Neutrophil (primary cell): ENCODE data around the gene PCDH12.
A peak's percentile ranks its signal among the peaks of the same experiment; 100 is the strongest.

Experiments
- H3K27ac ChIP-seq: fragments of 200-600 bp; sonication (generic); 2 replicates; pipeline ENCODE4 v1.5.1; 2016; ENCODE audit warnings: mild to moderate bottlenecking, moderate library complexity
- H3K27me3 ChIP-seq: fragments of 200-600 bp; sonication (generic); 2 replicates; pipeline ENCODE4 v1.6.0; 2016; ENCODE audit warnings: mild to moderate bottlenecking
- H3K36me3 ChIP-seq: fragments of 200-600 bp; sonication (generic); 2 replicates; pipeline ENCODE4 v1.5.1; 2017
- H3K4me1 ChIP-seq, 2 experiments: fragments of 200-600 bp in 1 of 2; sonication (generic) in 1 of 2; 1 replicate in 1 of 2; 2 replicates in 1 of 2; pipeline versions ENCODE4 v1.5.1 to v1.6.1; 2013 to 2016; ENCODE audit warnings: low read depth in 1 of 2, low read length in 1 of 2, mild to moderate bottlenecking in 1 of 2, moderate library complexity in 1 of 2; ENCODE audit not compliant: control insufficient read depth in 1 of 2, insufficient read depth in 1 of 2
- H3K4me3 ChIP-seq, 2 experiments: fragments of 200-600 bp in 1 of 2; sonication (generic) in 1 of 2; 1 replicate in 1 of 2; 2 replicates in 1 of 2; pipeline ENCODE4 v1.5.1; 2013 to 2016; ENCODE audit warnings: low read depth in 1 of 2, low read length in 1 of 2, mild to moderate bottlenecking in 1 of 2, moderate library complexity in 1 of 2
- H3K9me3 ChIP-seq: fragments of 200-600 bp; sonication (generic); 2 replicates; pipeline ENCODE4 v1.5.1; 2016
- TF ChIP-seq, protein P1 (sequence below): fragments of 200-600 bp; sonication (generic); IDR thresholded peaks from 2 replicates; pipeline ENCODE4 v1.5.1; 2016; ENCODE audit warnings: antibody characterized with exemption

Gene PCDH12

DNA sequence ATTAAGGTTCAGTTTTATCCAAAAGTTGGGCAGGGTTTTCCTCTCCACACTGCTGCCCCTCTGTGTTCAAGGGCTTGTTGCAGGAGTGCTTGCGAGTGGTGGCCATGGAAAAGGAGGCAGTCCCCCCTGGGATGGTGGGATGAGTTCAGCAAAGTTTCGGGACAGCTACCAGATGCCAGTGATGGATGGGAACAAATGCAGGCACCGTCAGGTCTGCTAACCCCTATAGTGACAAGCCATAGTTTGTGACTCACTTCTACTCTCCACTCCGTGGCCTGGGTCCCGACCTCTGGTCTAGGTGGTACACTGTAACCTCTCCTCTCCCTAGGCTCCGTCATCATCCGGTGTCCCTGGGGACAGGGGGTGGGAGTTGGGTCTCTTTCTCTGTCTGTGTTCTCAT lies 7.1 kb upstream of the PCDH12 start:
- no peak overlapping the region for H3K4me3 ChIP-seq

DNA sequence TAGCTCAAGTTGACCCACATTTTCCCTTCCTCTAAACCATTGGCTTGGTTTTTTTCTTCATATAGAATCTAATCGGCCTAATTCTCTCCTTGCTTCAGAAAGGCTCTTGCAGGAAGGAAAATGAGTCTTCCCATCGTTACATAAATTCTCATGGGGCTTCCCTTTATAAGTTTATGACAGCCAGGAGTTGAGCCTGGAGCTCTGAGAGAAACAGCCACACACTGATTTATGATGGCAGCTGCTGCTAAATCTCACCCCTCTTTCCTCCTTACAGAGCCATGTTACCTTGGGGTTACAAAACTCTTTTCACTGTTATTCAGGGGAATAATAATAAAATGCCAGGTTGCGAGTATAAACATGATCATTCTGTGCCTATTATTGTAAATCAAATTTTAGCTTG lies 5.7 kb upstream of the PCDH12 start:
- Histone ChIP-seq H3K4me1 (peaks cover 9 to 18% of the 10 kb centered on the region in 2 experiments), H3K27me3 (no peaks in the 10 kb centered on the region), H3K4me3 (no peak overlapping the region), H3K36me3 (no peaks in the 10 kb centered on the region), H3K27ac (no peak overlapping the region), H3K9me3 (no peaks in the 10 kb centered on the region)
- TF ChIP-seq, protein P1, sequence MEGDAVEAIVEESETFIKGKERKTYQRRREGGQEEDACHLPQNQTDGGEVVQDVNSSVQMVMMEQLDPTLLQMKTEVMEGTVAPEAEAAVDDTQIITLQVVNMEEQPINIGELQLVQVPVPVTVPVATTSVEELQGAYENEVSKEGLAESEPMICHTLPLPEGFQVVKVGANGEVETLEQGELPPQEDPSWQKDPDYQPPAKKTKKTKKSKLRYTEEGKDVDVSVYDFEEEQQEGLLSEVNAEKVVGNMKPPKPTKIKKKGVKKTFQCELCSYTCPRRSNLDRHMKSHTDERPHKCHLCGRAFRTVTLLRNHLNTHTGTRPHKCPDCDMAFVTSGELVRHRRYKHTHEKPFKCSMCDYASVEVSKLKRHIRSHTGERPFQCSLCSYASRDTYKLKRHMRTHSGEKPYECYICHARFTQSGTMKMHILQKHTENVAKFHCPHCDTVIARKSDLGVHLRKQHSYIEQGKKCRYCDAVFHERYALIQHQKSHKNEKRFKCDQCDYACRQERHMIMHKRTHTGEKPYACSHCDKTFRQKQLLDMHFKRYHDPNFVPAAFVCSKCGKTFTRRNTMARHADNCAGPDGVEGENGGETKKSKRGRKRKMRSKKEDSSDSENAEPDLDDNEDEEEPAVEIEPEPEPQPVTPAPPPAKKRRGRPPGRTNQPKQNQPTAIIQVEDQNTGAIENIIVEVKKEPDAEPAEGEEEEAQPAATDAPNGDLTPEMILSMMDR = no peak

More for the DNA sequence above, 7.1 kb upstream of the PCDH12 start:
- Histone ChIP-seq H3K36me3 (no peaks in the 10 kb centered on the region), H3K27ac (no peak overlapping the region), H3K27me3 (no peaks in the 10 kb centered on the region), H3K4me1 (peaks cover 17 to 19% of the 10 kb centered on the region in 2 experiments), H3K9me3 (no peaks in the 10 kb centered on the region)
- TF ChIP-seq, protein P1 = no peak

- Histone ChIP-seq H3K36me3 (no peaks in the 10 kb centered on the region), H3K4me1 (peaks cover 24 to 33% of the 10 kb centered on the region in 2 experiments), H3K4me3 (no peak overlapping the region), H3K27me3 (no peaks in the 10 kb centered on the region), H3K9me3 (no peaks in the 10 kb centered on the region), H3K27ac (no peak overlapping the region)
- TF ChIP-seq, protein P1 = no peak
Measured at GRCh38 chr5:141961466-141961865, 3.5 kb upstream of the PCDH12 start.

DNA sequence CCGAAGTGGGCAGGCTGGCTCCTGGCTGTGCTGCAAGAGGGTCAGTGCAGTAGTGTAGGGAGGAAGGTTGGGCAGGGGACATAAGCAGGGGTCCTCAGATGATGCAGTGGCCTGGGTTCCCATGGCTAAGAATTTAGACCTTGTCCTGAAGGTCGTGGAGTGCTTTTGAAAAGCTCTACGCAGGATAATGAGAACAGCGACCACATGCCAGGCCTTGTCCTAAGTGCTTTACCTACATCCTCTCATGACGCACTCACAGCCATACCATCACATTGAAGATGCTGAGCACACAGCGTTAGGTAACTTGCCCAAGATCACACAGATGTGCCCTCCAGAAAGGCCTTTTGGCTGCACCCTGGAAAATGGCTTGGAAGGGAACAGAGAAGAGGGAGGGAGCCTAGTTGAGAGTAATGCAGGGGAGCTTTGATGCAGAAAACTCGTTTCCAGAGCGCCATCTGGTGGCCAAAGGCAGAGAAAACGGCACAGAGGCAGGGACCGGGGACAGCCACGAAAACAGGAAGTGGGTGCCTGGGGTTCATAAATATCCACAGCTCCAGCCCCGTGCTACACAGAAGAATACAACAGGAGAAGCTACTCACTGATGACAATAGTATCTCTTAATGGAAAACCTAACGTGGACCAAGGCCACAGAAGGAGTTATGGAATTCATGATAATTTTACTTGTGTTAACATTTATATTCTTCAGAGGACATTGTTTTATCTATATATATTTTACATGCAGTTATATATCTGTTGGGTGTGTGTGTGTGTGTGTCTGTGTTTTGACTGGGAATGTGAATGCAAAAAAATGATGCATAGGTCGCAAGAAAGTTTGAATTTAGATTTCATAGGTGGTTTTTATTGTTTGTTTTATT lies 2.7 kb upstream of the PCDH12 start:
- no peak overlapping the region for H3K4me3 ChIP-seq
- no peaks in the 10 kb centered on the region for H3K9me3 ChIP-seq
- no peaks in the 10 kb centered on the region for H3K36me3 ChIP-seq
- no peak overlapping the region for H3K27ac ChIP-seq
- no peaks in the 10 kb centered on the region for H3K27me3 ChIP-seq
- TF ChIP-seq, protein P1 = peak; percentile 95
- peaks cover 24 to 33% of the 10 kb centered on the region in 2 experiments for H3K4me1 ChIP-seq

GRCh38 chr5:141960018-141960417 lies 2.0 kb upstream of the PCDH12 start:
- Histone ChIP-seq H3K36me3 (no peaks in the 10 kb centered on the region), H3K27me3 (no peaks in the 10 kb centered on the region), H3K27ac (no peak overlapping the region), H3K4me3 (no peak overlapping the region), H3K9me3 (no peaks in the 10 kb centered on the region), H3K4me1 (peaks cover 25 to 33% of the 10 kb centered on the region in 2 experiments)
- TF ChIP-seq, protein P1 = no peak
